Astrocyte (in vitro differentiated cells and primary cell): Measurements from ENCODE around the gene SCLT1.

Source experiments
- EZH2 ChIP-seq: IDR thresholded peaks from 2 replicates; pipeline ENCODE4 v1.6.1; 2012; ENCODE audit warnings: mild to moderate bottlenecking, low read length, inconsistent platforms; ENCODE audit not compliant: insufficient read depth
- TF ChIP-seq, protein P1 (sequence below): IDR thresholded peaks from 2 replicates; pipeline ENCODE4 v1.5.1; 2011; ENCODE audit warnings: low read depth, mild to moderate bottlenecking, inconsistent platforms, low read length, moderate library complexity; ENCODE audit not compliant: insufficient read depth

- TF ChIP-seq, protein P1, sequence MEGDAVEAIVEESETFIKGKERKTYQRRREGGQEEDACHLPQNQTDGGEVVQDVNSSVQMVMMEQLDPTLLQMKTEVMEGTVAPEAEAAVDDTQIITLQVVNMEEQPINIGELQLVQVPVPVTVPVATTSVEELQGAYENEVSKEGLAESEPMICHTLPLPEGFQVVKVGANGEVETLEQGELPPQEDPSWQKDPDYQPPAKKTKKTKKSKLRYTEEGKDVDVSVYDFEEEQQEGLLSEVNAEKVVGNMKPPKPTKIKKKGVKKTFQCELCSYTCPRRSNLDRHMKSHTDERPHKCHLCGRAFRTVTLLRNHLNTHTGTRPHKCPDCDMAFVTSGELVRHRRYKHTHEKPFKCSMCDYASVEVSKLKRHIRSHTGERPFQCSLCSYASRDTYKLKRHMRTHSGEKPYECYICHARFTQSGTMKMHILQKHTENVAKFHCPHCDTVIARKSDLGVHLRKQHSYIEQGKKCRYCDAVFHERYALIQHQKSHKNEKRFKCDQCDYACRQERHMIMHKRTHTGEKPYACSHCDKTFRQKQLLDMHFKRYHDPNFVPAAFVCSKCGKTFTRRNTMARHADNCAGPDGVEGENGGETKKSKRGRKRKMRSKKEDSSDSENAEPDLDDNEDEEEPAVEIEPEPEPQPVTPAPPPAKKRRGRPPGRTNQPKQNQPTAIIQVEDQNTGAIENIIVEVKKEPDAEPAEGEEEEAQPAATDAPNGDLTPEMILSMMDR = no peak
- no peak for TF ChIP-seq EZH2
Measured at GRCh38 chr4:128974136-128974581, 119.2 kb downstream of the SCLT1 start.
